Esophagus squamous epithelium (tissue), 5 donors: ENCODE measurements around the gene NMNAT2. TPM values are rescaled to one million over a fixed set of nuclear protein-coding genes. Genes with fewer than 3 reads are reported as not detected.

Source experiments
- DNase-seq: peaks from one replicate; lab custom pipeline; 2025; lab: John Stamatoyannopoulos, UW
- H3K27ac ChIP-seq, 4 donors: fragments of 200-600 bp; sonication (generic); one replicate each; pipeline ENCODE4 v1.5.1; 2016 to 2019; ENCODE audit warnings: mild to moderate bottlenecking in 1 of 4
- H3K27me3 ChIP-seq, 4 donors: fragments of 200-600 bp; sonication (generic); 1 replicate in 3 of 4; 2 replicates in 1 of 4; pipeline versions ENCODE4 v1.5.1 to v1.6.0; 2017 to 2021; ENCODE audit warnings: antibody characterized with exemption in 1 of 4
- H3K36me3 ChIP-seq, 3 donors: fragments of 200-600 bp; sonication (generic); one replicate each; pipeline ENCODE4 v1.5.1; 2016 to 2019
- H3K4me1 ChIP-seq, 3 donors: fragments of 200-600 bp; sonication (generic); one replicate each; pipeline ENCODE4 v1.5.1; 2017 to 2019
- H3K4me3 ChIP-seq, 4 donors: fragments of 200-600 bp; sonication (generic); 1 replicate in 3 of 4; 2 replicates in 1 of 4; pipeline ENCODE4 v1.5.1; 2016 to 2019; ENCODE audit warnings: mild to moderate bottlenecking in 2 of 4, moderate library complexity in 1 of 4
- H3K9me3 ChIP-seq, 3 donors: fragments of 200-600 bp; sonication (generic); one replicate each; pipeline ENCODE4 v1.5.1; 2016 to 2019
- CTCF ChIP-seq, 6 experiments: fragments of 450-650 bp in 4 of 6; fragments of 200-600 bp in 2 of 6; sonication (generic) in 2 of 6; IDR thresholded peaks; one replicate each; pipeline ENCODE4 v1.5.1; 2016 to 2019; ENCODE audit warnings: antibody characterized with exemption in 6 of 6, mild to moderate bottlenecking in 4 of 6, moderate library complexity in 4 of 6
- POLR2A ChIP-seq, 4 donors: fragments of 450-650 bp; IDR thresholded peaks; one replicate each; pipeline ENCODE4 v1.6.1; 2017; ENCODE audit warnings: antibody characterized with exemption in 4 of 4, mild to moderate bottlenecking in 4 of 4, moderate library complexity in 3 of 4
- WGBS, 2 donors: methylation state at CpG; one replicate each; pipeline ENCODE4 v1.1.5; 2018; 5-methylcytosine and 5-hydroxymethylcytosine counted together
- intact Hi-C: fragments of 100-400 bp; cut with DNase I; formaldehyde crosslinking; loops from one replicate; pipeline ENCODE4 v1.15.0; 2022
- total RNA-seq, 4 donors: library from RNA; depleted of rRNA; stranded (reverse); fragments of >200 nt; gene quantifications; one replicate each; pipeline ENCODE4 v1.1.0, GENCODE V29; 2016
- donor health status: DM: yes; HTN: yes; CAD: no.

NMNAT2 gene
- total RNA-seq, 4 donors from 2014 or later, result 0.18 to 1.1 (median 0.26) TPM; not detected in 1

- Histone ChIP-seq H3K27me3 (no peaks in the 10 kb centered on the region), H3K4me1 (peaks cover 12 to 49% (median 21%) of the 10 kb centered on the region in 3 donors), H3K27ac (peak overlapping the region in 1 of 4 donors; percentile 86), H3K9me3 (no peaks in the 10 kb centered on the region), H3K4me3 (no peak overlapping the region), H3K36me3 (peaks cover 0 to 15% (median 0%) of the 10 kb centered on the region in 3 donors)
- TF ChIP-seq CTCF (IDR thresholded peaks at IDR 0.05), result no peak
- TF ChIP-seq POLR2A (IDR thresholded peaks at IDR 0.05), result no peak
- intact Hi-C loops, result no loop called here
- DNase-seq, result no peak
- 91 to 96% methylated on average over 6 of the region's 6 CpGs for WGBS, 2 donors
Observed at GRCh38 chr1:183236158-183236725, 181.9 kb downstream of the NMNAT2 start.

- WGBS, 2 donors, result 75 to 83% methylated on average over 14 of the region's 14 CpGs
- peak overlapping the region; percentile 78 to 91 (median 82) for H3K27ac ChIP-seq
- no peak for DNase-seq
- TF ChIP-seq POLR2A (IDR thresholded peaks at IDR 0.05) (no peak), CTCF (IDR thresholded peaks at IDR 0.05) (no peak)
- no peaks in the 10 kb centered on the region for H3K9me3 ChIP-seq
- intact Hi-C loops, result no loop called here
- H3K27me3 ChIP-seq, result no peaks in the 10 kb centered on the region
- H3K36me3 ChIP-seq, result peaks cover 0 to 14% (median 0%) of the 10 kb centered on the region in 3 donors
- peak overlapping the region in 2 of 4 donors; percentile 29 to 57 for H3K4me3 ChIP-seq
- H3K4me1 ChIP-seq, result peaks cover 12 to 56% (median 21%) of the 10 kb centered on the region in 3 donors
Observed at GRCh38 chr1:183235503-183235902, 182.7 kb downstream of the NMNAT2 start.

DNA sequence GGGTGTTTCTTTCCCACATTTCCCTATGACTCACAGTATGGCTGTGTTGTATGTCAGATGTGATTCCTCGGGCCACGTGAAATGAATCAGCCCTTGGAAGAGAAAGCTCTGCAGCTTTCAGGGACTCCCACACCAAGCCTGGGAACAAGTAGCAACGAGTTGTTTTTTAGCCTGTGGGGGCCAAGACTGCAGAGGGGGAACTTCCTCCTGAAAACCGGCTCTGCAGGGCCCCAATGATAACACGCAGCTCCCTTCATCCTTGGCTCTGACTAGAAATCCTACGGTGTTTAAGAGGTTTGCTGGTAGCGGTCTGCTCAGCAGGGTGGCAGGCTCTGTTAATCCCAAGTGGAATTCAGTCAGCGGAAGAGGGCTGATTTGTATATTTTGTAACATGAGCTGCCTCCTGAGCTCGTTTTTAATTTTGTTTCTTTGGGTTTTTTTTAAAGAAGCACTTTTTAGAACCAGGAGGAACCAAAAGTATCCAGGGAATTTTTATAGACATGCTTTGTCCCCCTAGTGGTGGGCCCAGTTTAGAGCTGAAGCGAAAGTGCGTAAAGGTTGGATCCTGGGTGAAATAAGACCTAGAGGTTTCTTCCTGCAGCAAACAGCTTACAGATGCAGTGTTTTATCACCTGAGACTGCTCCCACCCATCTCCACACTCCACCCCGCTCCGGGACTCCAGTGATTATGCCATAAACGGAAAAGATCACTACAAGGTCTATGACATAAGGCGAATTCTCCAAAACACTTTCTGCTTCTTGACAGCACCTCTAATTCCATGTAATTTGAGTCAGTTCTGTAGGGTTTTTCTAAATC lies 183.3 kb downstream of the NMNAT2 start:
- peak overlapping the region; percentile 2 to 57 (median 25) for H3K4me3 ChIP-seq
- 11 to 52% methylated on average over 7 to 14 of the region's 15 CpGs for WGBS, 2 donors

DNA sequence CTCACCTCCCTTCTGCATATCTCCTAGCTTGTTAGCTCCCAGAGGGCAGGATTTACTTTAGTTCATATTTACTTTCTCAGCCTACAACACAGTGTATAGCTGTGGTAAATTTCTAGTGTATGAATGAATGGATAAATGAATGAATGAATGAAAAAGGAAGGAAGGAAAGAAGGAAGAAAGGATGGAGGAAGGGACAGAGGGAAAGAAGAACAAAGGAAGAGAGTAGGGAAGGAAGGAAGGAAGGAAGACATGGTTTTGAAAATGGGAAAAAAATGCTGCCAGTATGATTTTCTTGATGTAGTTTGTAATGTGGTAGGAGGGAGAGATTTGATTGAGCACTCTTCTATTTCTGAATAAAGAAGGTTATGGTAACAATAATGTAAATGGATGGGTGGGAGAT lies 185.1 kb downstream of the NMNAT2 start:
- Histone ChIP-seq H3K27me3 (no peaks in the 10 kb centered on the region), H3K4me3 (no peak overlapping the region), H3K9me3 (no peaks in the 10 kb centered on the region), H3K4me1 (peaks cover 12 to 53% (median 21%) of the 10 kb centered on the region in 3 donors), H3K36me3 (no peaks in the 10 kb centered on the region), H3K27ac (peak overlapping the region in 2 of 4 donors; percentile 57 to 78)
- no peak for DNase-seq
- TF ChIP-seq POLR2A (IDR thresholded peaks at IDR 0.05) (no peak), CTCF (IDR thresholded peaks at IDR 0.05) (no peak)
- intact Hi-C loops, result no loop called here

More for the DNA sequence above, 183.3 kb downstream of the NMNAT2 start:
- peaks cover 0 to 7% (median 0%) of the 10 kb centered on the region in 3 donors for H3K36me3 ChIP-seq
- TF ChIP-seq POLR2A (IDR thresholded peaks at IDR 0.05), result no peak
- peak in 5 of 6 experiments; percentile 42 to 76 (median 61) for TF ChIP-seq CTCF (IDR thresholded peaks at IDR 0.05)
- peaks cover 12 to 59% (median 21%) of the 10 kb centered on the region in 3 donors for H3K4me1 ChIP-seq
- DNase-seq, result no peak
- no peaks in the 10 kb centered on the region for H3K27me3 ChIP-seq
- H3K27ac ChIP-seq, result peak overlapping the region; percentile 78 to 91 (median 82)
- H3K9me3 ChIP-seq, result no peaks in the 10 kb centered on the region
- intact Hi-C loops, result no loop called here

DNA sequence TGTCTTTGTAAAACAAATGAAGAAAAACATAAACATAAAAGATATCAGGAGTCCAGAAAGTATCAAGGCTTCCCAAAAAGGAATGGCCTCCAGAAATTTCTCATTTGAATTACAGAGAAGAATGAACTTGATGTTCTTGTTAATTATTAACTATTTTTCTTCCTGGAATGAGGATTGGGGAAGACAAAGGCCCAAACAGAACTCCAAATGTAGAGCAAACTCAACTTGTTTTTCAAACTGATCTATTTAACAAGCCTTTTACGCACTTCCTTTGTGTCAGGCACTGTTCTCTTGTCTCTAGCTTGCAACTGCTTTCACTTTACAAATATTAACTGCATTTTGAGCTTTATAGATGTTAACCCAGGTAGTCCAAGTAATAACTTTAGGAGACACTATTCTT lies 186.6 kb downstream of the NMNAT2 start:
- TF ChIP-seq CTCF (IDR thresholded peaks at IDR 0.05), result no peak
- no peak for TF ChIP-seq POLR2A (IDR thresholded peaks at IDR 0.05)
- Histone ChIP-seq H3K36me3 (no peaks in the 10 kb centered on the region), H3K4me1 (peaks cover 12 to 53% (median 21%) of the 10 kb centered on the region in 3 donors), H3K9me3 (no peaks in the 10 kb centered on the region), H3K4me3 (no peak overlapping the region), H3K27me3 (no peaks in the 10 kb centered on the region), H3K27ac (peak overlapping the region in 3 of 4 donors; percentile 17 to 78 (median 57))
- no peak for DNase-seq
- WGBS, 2 donors, result 84 to 90% methylated on average over 1 of the region's 1 CpG
- intact Hi-C loops, result no loop called here
